GM18505 (cell line): ENCODE measurements around the gene TRIM38.
"Not testable (repeated sequence)": the region's sequence is repeated elsewhere in the genome, so short reads cannot be mapped to it uniquely, and the experiment has no call there.

ENCODE experiments used
- ATAC-seq: cut with Tn5 transposase; IDR thresholded peaks from one replicate; pipeline ENCODE4 v1.9.1; 2021; ENCODE audit not compliant: unreplicated experiment
- POLR2A ChIP-seq: IDR thresholded peaks from 4 replicates; pipeline ENCODE4 v1.6.1; 2011; ENCODE audit warnings: borderline replicate concordance; ENCODE audit not compliant: insufficient read depth, insufficient read length; ENCODE audit errors: extremely low read depth

Gene TRIM38

GRCh38 chr6:25930532-25931410 lies 31.8 kb upstream of the TRIM38 start, which contains the start of gene SLC17A2:
Gene SLC17A2 (minus strand): TSS chr6:25930691. CDS start chr6:25925796, 4,895 bp downstream.
- ATAC-seq, result no peak
- no peak for TF ChIP-seq POLR2A

- no peak for ATAC-seq
- no peak for TF ChIP-seq POLR2A
Measured at GRCh38 chr6:25931411-25931709, 31.2 kb upstream of the TRIM38 start.

- ATAC-seq, result no peak
- no peak for TF ChIP-seq POLR2A
Measured at GRCh38 chr6:25934156-25934555, 28.4 kb upstream of the TRIM38 start.

GRCh38 chr6:25934735-25935313 lies 27.8 kb upstream of the TRIM38 start:
- ATAC-seq, result no peak
- TF ChIP-seq POLR2A, result no peak

- no peak for TF ChIP-seq POLR2A
- ATAC-seq, result no peak
Measured at GRCh38 chr6:25935953-25936352, 26.6 kb upstream of the TRIM38 start.

GRCh38 chr6:25939593-25939992 lies 23.0 kb upstream of the TRIM38 start:
- no peak for ATAC-seq

GRCh38 chr6:25942561-25943147 lies 19.9 kb upstream of the TRIM38 start:
- no peak for ATAC-seq
- no peak for TF ChIP-seq POLR2A

More at GRCh38 chr6:25939593-25939992, 23.0 kb upstream of the TRIM38 start:
- TF ChIP-seq POLR2A, result no peak

GRCh38 chr6:25943887-25944286 lies 18.7 kb upstream of the TRIM38 start:
- TF ChIP-seq POLR2A, result no peak
- no peak for ATAC-seq

GRCh38 chr6:25944688-25945574 lies 17.7 kb upstream of the TRIM38 start:
- peak; percentile 87 for ATAC-seq
- TF ChIP-seq POLR2A, result no peak

- ATAC-seq, result not testable (repeated sequence)
Measured at GRCh38 chr6:25945738-25946137, 16.9 kb upstream of the TRIM38 start.

- ATAC-seq, result no peak
Measured at GRCh38 chr6:25946631-25947030, 16.0 kb upstream of the TRIM38 start.

GRCh38 chr6:25947492-25947891 lies 15.1 kb upstream of the TRIM38 start:
- ATAC-seq, result not testable (repeated sequence)

More at GRCh38 chr6:25946631-25947030, 16.0 kb upstream of the TRIM38 start:
- TF ChIP-seq POLR2A, result no peak

GRCh38 chr6:25949695-25950094 lies 12.9 kb upstream of the TRIM38 start:
- TF ChIP-seq POLR2A, result no peak
- ATAC-seq, result no peak

- TF ChIP-seq POLR2A, result no peak
- ATAC-seq, result no peak
Measured at GRCh38 chr6:25950297-25950696, 12.3 kb upstream of the TRIM38 start.
